ENCODE measurements around the gene LDB2.

DNA sequence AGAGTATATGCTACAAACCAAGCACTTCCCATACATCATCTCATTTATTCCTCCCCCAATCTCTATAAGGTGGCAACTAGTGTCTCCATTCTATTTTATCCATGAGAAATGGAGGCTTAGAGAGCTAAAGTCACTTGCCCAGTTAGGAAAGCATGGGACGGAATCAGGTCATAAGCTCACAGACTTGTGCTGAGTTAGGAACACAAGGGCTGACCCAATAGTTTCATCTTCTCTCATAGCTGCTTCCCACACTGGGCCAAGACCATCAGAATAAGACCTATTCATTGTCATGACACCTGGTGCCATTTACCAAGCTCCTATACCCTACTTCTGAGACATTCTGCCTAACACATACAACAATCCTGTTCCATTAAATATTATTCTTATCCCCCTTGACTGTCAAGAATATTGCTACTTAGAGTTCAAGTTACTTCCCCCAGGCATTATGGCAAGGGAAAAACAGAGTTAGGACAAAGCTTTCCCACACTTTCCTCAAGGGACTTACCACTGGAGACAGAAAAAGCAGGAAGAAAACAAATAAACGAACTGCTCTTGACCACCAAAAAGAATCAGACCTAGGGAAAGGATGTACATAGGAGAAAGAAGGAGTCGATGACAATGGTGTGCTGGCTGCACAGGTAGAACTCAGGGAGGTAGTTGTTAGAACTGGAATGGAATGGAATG is 167.8 kb downstream of the LDB2 start:
- TF ChIP-seq, protein P1, sequence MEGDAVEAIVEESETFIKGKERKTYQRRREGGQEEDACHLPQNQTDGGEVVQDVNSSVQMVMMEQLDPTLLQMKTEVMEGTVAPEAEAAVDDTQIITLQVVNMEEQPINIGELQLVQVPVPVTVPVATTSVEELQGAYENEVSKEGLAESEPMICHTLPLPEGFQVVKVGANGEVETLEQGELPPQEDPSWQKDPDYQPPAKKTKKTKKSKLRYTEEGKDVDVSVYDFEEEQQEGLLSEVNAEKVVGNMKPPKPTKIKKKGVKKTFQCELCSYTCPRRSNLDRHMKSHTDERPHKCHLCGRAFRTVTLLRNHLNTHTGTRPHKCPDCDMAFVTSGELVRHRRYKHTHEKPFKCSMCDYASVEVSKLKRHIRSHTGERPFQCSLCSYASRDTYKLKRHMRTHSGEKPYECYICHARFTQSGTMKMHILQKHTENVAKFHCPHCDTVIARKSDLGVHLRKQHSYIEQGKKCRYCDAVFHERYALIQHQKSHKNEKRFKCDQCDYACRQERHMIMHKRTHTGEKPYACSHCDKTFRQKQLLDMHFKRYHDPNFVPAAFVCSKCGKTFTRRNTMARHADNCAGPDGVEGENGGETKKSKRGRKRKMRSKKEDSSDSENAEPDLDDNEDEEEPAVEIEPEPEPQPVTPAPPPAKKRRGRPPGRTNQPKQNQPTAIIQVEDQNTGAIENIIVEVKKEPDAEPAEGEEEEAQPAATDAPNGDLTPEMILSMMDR (conservative IDR thresholded peaks at IDR 0.05; ENCODE audit: low read depth, low read length): no peak
- TF ChIP-seq EZH2 (IDR thresholded peaks at IDR 0.05; ENCODE audit: low read length, unreplicated experiment): no peak

Measured in PC-3 (cell line).